Astrocyte of the cerebellum (primary cell): ENCODE measurements around the gene BCLAF3.

ENCODE experiments used
- DNase-seq: peaks from one replicate; pipeline ENCODE4 v3.0.0-alpha.2; 2011; ENCODE audit warnings: low read depth
- H3K4me3 ChIP-seq: 2 replicates; pipeline ENCODE4 v1.5.1; 2011; ENCODE audit warnings: mild to moderate bottlenecking, low read depth, low read length, moderate library complexity
- CTCF ChIP-seq: IDR thresholded peaks from 2 replicates; pipeline ENCODE4 v1.5.1; 2012; ENCODE audit warnings: low read length, low read depth, moderate library complexity, mild to moderate bottlenecking; ENCODE audit errors: missing control alignments
- in situ Hi-C: cut with HindIII; loops from 2 replicates; pipeline ENCODE4 v1.10.0; 2017; ENCODE audit warnings: low sequenced_read_pairs

Gene BCLAF3

GRCh38 chrX:19986531-19986930 is 4.3 kb downstream of the BCLAF3 start:
- no peak for DNase-seq
- in situ Hi-C loops = no loop called here
- no peak overlapping the region for H3K4me3 ChIP-seq
- no peak for TF ChIP-seq CTCF

GRCh38 chrX:19981947-19982346 is 8.9 kb downstream of the BCLAF3 start:
- in situ Hi-C loops = no loop called here
- DNase-seq = no peak
- no peak for TF ChIP-seq CTCF

GRCh38 chrX:19975845-19976244 is 15.0 kb downstream of the BCLAF3 start:
- in situ Hi-C loops = no loop called here
- TF ChIP-seq CTCF = no peak
- no peak overlapping the region for H3K4me3 ChIP-seq
- DNase-seq = no peak

More at GRCh38 chrX:19981947-19982346, 8.9 kb downstream of the BCLAF3 start:
- no peak overlapping the region for H3K4me3 ChIP-seq

- TF ChIP-seq CTCF = no peak
- no peak for DNase-seq
- in situ Hi-C loops = no loop called here
- no peak overlapping the region for H3K4me3 ChIP-seq
Observed at GRCh38 chrX:19972984-19973383, 17.9 kb downstream of the BCLAF3 start.

- no peak for TF ChIP-seq CTCF
- in situ Hi-C loops = no loop called here
- DNase-seq = no peak
- H3K4me3 ChIP-seq = no peak overlapping the region
Observed at GRCh38 chrX:19968276-19968675, 22.6 kb downstream of the BCLAF3 start.

GRCh38 chrX:19966056-19966455 is 24.8 kb downstream of the BCLAF3 start:
- no peak for DNase-seq
- in situ Hi-C loops = no loop called here
- no peak overlapping the region for H3K4me3 ChIP-seq
- TF ChIP-seq CTCF = no peak
